A172 (cell line): ENCODE data around the gene RNU1-2. TPM values are rescaled to one million over a fixed set of nuclear protein-coding genes. Genes with fewer than 3 reads are reported as not detected.
"Not testable (repeated sequence)": the region's sequence is repeated elsewhere in the genome, so short reads cannot be mapped to it uniquely, and the experiment has no call there.

ENCODE experiments used
- DNase-seq: peaks from one replicate; pipeline ENCODE4 v3.0.0-alpha.2; 2015; ENCODE audit warnings: low spot score
- total RNA-seq: library from RNA; depleted of rRNA; stranded (reverse); fragments of >200 nt; shearing (Covaris generic); gene quantifications from 2 replicates; pipeline ENCODE4 v1.2.3, GENCODE V29; 2014; rRNA removed

RNU1-2 gene
- total RNA-seq, 1 experiment from 2014 or later, result 255 TPM

DNA sequence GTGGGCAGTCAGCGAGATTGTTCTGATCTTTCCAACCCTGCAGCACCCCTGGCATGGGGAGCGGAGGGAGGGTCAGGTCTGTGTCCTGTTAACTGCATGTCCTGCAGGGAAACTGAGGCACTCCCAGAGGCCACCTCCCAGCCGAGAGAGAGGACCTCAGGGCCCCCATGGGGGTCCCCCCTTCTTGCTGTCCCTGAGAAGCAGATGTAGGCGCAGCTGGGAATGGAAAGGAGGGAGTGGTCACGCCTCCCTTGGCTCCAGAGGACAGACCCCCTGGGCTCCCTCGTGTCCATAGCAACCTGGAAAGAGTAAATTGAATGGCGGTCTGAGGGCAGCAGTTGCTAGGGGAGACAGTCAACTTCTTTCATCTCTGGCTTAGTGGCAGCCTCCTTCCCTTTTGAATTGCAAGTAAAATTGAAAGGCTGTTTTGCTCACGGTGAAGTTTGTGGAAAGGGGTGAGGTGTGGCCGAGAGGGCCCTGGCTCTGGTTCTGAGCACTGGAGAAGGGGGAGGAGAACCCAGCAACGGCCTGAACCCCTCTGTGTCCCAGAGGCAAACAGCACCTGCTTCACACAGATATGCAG, 30.8 kb downstream of the RNU1-2 start:
- DNase-seq, result no peak

DNA sequence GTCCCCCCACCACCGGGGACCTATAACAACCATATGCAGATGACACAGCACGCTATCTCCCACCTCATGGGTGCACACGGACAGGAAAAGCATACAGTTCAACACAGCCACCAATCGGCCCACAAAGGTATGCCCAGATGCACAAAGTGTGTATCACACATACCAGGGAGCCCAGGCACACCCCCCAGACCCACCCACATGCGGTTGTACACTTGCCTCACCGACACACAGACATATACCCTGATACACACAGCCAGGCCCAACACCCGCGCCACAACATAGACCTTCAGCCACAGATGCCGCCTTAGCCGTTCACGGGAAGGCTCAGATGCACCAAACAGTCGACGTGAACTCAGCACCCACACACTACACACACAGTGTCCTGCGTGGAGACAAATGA, 31.5 kb downstream of the RNU1-2 start:
- no peak for DNase-seq

DNA sequence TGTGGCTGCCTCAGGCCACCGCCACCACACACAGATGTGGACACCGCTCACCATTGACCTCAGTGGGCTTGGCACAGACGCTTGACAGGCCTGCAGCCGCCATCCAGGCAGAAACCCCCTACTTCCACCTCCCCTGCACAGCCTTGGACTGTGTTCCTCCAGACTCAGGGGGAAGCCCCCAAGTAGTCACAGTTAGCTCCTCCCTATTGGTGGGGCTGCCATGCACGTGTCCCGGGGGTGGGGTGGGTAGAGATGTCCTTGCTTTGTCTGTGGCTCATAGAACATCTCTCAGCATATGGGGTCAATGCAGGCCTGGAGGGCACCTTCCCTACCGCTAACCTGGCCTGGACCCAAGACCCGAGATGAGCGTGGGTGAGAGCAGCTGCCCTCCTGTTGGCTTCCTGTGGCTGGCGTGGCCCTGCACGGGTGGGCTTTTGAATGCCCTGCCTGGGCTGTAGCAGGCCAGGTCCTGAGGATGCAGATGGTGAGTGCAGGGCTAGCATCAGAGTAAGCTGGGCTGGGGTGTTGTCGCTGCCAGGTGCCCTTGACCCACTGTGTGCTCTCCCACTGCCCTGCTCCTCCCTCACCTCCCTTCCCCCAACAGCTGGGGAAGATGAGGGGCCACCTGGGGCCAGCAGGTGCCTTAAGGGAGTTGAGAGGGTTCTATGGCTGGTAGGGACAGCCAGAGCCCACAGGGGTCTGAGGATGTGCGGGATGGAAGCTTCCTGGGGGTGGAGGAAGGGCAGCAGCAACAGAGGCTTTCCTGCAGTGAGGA, 32.1 kb downstream of the RNU1-2 start:
- no peak for DNase-seq

DNA sequence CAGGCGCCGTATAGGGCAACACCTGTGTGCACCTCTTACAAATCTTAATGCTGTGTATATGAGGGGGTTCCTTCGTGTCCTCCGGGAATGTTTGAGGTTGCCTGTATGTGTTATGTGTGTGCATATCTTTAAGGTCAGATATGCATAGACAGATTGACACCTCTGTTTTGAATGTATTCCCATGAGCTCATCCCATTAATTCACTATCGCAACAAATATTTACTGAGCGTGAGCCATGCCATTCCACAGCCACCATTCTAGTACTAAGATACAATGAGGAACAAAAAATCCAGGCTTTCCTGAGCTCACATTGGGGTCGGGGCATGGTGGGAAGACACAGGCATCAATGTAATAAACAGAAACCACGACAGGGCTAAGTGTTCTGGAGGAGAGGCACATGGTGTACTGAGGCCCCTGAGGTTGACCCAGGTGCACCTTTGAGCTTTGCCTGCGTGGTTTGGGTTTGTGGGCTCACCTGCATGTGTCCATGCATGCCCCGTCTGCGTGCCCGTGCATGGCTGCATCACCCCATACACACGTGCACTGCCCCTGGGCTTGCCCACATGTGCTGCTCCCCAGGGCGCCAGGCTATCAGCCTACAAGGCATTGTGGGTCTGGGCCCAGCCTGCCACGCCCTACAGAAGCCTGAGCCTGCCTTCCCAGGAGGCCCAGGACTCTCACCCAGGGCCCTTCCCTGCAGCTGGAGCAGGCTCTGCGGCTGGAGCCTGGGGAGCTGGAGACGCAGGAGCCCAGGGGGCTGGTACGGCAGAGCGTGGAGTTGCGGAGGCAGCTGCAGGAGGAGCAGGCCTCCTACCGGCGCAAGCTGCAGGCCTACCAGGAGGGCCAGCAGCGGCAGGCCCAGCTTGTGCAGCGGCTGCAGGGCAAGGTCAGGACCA, 33.6 kb downstream of the RNU1-2 start:
- DNase-seq, result not testable (repeated sequence)

DNA sequence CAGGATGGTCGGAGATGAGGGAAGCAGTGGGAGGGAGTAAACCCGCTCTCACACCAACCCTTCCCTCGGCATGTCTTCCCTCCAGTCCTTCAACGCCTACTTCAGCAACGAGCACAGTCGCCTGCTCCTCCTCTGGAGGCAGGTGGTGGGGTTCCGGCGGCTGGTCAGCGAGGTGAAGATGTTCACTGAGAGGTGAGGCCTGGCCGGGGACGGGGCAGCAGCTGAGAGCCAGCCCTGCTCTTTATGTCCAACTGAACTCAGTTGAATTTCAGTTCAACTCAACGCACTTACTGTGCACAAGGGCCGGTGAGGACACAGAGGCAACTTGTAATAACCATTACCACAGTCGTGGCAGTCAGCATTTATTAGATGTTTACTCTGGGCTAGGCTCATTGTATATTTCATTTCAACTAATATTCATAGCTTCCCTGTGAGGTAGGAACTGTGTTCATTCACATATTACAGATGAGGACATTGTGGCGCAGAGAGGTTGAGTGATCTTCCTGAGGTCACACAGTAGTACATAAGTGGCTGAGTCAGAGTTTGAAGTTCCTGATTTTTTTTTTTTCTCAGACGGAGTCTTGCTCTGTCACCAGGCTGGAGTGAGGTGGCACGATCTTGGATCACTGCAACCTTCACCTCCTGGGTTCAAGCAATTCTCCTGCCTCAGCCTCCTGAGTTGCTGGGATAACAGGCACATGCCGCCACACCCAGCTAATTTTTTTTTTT, 35.6 kb downstream of the RNU1-2 start:
- not testable (repeated sequence) for DNase-seq

DNA sequence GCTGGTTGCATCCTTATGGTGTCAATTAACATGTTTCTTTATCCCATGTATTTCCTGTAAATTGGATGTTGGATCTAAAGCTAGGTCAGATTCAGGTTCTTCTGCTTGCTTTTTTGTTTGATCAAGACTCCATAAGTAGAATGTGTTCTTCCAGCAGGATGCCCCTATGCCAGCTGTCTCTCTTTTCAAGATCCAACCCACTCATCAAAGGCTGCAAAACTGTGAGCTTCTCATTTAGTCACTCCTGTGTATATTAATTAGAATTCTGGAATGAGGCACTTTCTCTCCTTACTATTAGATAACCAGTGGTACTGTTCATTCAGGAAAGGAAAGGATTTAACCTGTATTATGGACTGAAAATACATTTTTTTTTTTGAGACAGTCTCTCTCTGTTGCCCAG, 38.2 kb downstream of the RNU1-2 start:
- DNase-seq, result not testable (repeated sequence)

DNA sequence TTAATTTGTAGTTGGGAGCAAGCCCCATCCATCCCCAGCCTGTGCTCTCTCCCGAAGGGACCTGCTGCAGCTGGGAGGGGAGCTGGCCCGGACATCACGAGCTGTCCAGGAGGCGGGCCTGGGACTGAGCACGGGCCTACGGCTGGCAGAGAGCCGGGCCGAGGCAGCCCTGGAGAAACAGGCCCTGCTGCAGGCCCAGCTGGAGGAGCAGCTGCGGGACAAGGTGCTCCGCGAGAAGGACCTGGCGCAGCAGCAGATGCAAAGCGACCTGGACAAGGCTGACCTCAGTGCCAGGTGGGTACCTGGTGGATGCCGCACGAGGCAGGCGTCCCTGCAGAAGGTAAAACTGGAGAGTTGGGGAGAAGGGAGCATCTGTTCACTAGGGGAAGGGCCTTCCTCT, 40.8 kb downstream of the RNU1-2 start:
- DNase-seq, result not testable (repeated sequence)

DNA sequence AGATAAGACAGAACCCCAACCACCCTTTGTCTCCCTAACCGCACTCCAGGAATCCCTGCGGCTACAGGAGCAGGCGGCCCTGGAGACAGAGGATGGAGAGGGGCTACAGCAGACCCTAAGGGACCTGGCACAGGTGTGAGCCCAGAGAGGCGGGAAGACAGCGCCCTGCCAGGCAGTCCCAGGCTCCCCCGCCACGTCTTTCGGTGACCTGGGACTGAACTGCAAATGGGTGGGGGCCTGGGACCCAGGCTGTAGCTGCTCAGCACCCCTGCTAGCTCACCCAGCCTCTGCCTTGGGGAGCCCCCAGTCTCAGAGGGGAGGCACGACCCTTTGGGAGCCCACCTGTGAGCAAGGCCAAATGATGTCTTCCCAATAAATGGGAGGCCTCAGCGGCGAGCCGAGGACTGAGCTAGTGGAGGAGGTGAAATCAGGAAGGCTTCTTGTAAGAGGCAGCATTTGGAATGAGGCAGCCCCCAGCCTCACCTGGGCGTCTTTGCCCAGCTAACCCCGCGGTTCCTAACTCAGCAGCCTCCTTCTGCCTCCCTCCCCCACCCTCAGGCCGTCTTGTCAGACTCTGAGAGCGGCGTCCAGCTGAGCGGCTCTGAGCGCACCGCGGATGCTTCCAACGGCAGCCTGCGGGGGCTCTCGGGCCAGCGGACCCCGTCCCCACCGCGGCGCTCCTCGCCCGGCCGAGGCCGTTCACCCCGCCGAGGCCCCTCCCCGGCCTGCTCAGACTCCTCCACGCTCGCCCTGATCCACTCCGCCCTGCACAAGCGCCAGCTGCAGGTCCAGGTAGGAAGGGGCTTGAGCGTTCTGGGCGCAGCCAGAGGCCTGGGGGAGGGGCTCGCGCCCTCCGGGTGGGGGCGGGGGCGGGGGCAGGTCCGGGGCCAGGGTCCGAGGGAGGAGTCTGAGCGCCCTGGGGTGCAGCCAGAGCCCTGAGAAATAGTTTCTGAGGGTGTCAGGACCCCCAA, 42.9 kb downstream of the RNU1-2 start:
- no peak for DNase-seq

DNA sequence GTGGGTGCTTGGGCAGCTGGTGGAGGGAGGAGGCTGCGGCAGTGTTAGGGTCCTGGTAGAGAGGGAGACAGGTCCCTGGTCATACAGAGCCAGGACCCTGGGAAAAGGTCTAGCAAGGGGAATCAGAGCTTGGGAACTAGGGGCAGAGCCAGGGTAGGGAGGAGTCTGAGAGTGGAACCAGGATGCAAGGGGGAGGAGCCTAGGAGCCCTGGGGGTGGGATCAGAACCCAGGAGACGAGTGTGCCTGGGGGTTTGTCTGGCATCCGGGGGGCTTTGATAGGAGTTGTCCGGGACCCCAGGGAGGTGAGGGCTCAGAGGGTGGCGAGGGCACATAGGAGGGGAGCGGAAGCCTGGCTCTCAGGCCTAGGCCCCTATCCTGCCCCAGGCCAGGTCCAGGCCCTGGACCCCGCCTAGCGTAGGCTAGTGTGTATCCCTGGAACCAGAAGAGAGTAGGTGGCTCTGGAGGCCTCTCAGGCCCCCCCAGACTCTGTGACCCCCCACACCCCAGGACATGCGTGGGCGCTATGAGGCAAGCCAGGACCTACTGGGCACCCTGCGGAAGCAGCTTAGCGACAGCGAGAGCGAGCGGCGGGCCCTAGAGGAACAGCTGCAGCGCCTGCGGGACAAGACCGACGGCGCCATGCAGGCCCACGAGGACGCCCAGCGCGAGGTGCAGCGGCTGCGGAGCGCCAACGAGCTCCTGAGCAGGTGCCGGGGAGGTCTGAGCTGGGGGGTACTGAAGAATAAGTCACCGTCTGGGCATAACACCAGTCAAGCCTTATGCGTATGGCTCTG, 43.8 kb downstream of the RNU1-2 start:
- not testable (repeated sequence) for DNase-seq

DNA sequence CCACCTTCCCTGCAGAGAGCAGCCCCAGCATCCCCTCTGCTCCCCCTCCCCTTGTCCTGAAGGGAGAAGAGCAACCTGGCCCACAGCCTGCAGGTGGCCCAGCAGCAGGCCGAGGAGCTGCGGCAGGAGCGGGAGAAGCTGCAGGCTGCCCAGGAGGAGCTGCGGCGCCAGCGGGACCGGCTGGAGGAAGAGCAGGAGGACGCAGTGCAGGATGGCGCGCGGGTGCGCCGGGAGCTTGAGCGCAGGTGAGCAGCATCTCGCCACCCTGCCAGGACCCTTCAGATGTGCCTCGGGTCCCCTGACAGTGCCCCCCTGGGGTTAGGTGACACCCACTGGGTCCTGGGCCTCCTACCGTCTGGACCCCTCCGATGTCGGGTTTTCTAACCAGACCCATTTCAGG, 48.3 kb downstream of the RNU1-2 start:
- DNase-seq, result no peak

DNA sequence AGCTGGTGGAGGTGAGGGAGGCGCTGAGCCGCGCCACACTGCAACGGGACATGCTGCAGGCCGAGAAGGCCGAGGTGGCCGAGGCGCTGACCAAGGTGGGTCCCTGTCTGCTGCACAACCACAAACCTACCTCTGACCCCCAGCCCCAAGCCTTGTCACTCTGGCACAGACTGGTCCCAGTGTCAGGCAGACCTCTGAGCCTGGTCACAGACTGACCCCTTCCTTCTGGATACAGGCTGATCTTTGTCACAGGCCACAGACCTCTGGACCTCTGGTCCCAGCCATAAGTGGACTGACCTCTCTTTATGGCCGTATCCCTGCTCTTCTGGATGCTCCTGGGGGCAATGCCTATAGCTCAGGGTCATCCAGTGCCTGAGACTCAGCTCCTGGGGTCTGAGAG, 49.7 kb downstream of the RNU1-2 start:
- DNase-seq, result not testable (repeated sequence)

Other genes with a start within 250 kb of the RNU1-2 start
- under 0.01 and 255 TPM in 2 replicates for gene RNU1-3, start 229.0 kb upstream of the RNU1-2 start, total RNA-seq
- gene RNU1-4, start 155.5 kb upstream of the RNU1-2 start, total RNA-seq, result under 0.01 and 255 TPM in 2 replicates
- 3.4 and 5.0 TPM in 2 replicates for gene CROCC, start 26.0 kb downstream of the RNU1-2 start, total RNA-seq
- 0.41 TPM in 1 of 2 replicates, not detected in the other for gene MFAP2, start 84.6 kb downstream of the RNU1-2 start, total RNA-seq
- gene ATP13A2, start 115.9 kb downstream of the RNU1-2 start, total RNA-seq, result 39.9 and 57.7 TPM in 2 replicates
- gene SDHB, start 158.1 kb downstream of the RNU1-2 start, total RNA-seq, result 186 and 241 TPM in 2 replicates
- gene PADI2, start 223.5 kb downstream of the RNU1-2 start, total RNA-seq, result 0.31 TPM in 1 of 2 replicates, not detected in the other